SIG-M5 treated with dmso at 0.1 percent for 504 hours (cell line): ENCODE data around the gene TNFRSF1B.

ENCODE experiments used
- DNase-seq: peaks from one replicate; lab custom pipeline; 2025; ENCODE audit not compliant: unreplicated experiment; lab: John Stamatoyannopoulos, UW

Gene TNFRSF1B

GRCh38 chr1:12174924-12175810, 8.4 kb downstream of the TNFRSF1B start:
- no peak for DNase-seq

GRCh38 chr1:12176298-12177118, 9.7 kb downstream of the TNFRSF1B start:
- DNase-seq = no peak

GRCh38 chr1:12177156-12177998, 10.6 kb downstream of the TNFRSF1B start:
- DNase-seq = no peak

- no peak for DNase-seq
These were observed 11.2 kb downstream of the TNFRSF1B start for GRCh38 chr1:12177999-12178441.

GRCh38 chr1:12178511-12178910, 11.7 kb downstream of the TNFRSF1B start:
- DNase-seq = no peak

- DNase-seq = no peak
These were observed 12.3 kb downstream of the TNFRSF1B start for GRCh38 chr1:12179111-12179519.

GRCh38 chr1:12179676-12180075, 12.9 kb downstream of the TNFRSF1B start:
- no peak for DNase-seq

GRCh38 chr1:12180315-12180714, 13.5 kb downstream of the TNFRSF1B start:
- DNase-seq = peak; percentile 83

- DNase-seq = no peak
These were observed 14.1 kb downstream of the TNFRSF1B start for GRCh38 chr1:12180903-12181302.

- no peak for DNase-seq
These were observed 14.8 kb downstream of the TNFRSF1B start for GRCh38 chr1:12181568-12181967.

- no peak for DNase-seq
These were observed 15.7 kb downstream of the TNFRSF1B start for GRCh38 chr1:12182410-12182984.

- no peak for DNase-seq
These were observed 16.5 kb downstream of the TNFRSF1B start for GRCh38 chr1:12183095-12183794.

- peak; percentile 87 for DNase-seq
These were observed 17.4 kb downstream of the TNFRSF1B start for GRCh38 chr1:12184008-12184681.

- DNase-seq = no peak
These were observed 18.5 kb downstream of the TNFRSF1B start for GRCh38 chr1:12185036-12185917.

GRCh38 chr1:12185918-12186678, 19.3 kb downstream of the TNFRSF1B start:
- DNase-seq = no peak

- DNase-seq = no peak
These were observed 19.8 kb downstream of the TNFRSF1B start for GRCh38 chr1:12186679-12186985.

GRCh38 chr1:12188115-12188514, 21.3 kb downstream of the TNFRSF1B start:
- DNase-seq = no peak
